Loucy (cell line): ENCODE data around the gene PNMA8B.

Experiments used
- H2AFZ ChIP-seq: fragments of 200-600 bp; sonication (generic); 2 replicates; pipeline ENCODE4 v1.6.0; 2016; ENCODE audit warnings: antibody characterized with exemption, mild to moderate bottlenecking, low read length, moderate library complexity
- H3F3A ChIP-seq: fragments of 200-600 bp; 2 replicates; pipeline ENCODE4 v1.6.0; 2016; ENCODE audit warnings: antibody characterized with exemption, low read depth, mild to moderate bottlenecking
- H3K27me3 ChIP-seq: fragments of 200-600 bp; sonication (generic); 2 replicates; pipeline ENCODE4 v1.6.1; 2014; ENCODE audit warnings: low read length, mild to moderate bottlenecking; ENCODE audit not compliant: insufficient read depth, poor library complexity, severe bottlenecking
- H3K36me3 ChIP-seq: fragments of 200-600 bp; sonication (generic); 2 replicates; pipeline ENCODE4 v1.6.1; 2016; ENCODE audit warnings: low read length; ENCODE audit not compliant: insufficient read depth
- H3K4me1 ChIP-seq: fragments of 200-600 bp; sonication (generic); 2 replicates; pipeline ENCODE4 v1.5.1; 2014; ENCODE audit warnings: low read length, mild to moderate bottlenecking; ENCODE audit not compliant: insufficient read depth, poor library complexity, severe bottlenecking
- H3K4me2 ChIP-seq: fragments of 200-600 bp; sonication (generic); 2 replicates; pipeline ENCODE4 v1.6.0; 2014; ENCODE audit warnings: antibody characterized with exemption, low read length, low read depth, mild to moderate bottlenecking; ENCODE audit not compliant: poor library complexity, severe bottlenecking
- H3K4me3 ChIP-seq: fragments of 200-600 bp; sonication (generic); 2 replicates; pipeline ENCODE4 v1.5.1; 2014; ENCODE audit warnings: low read length, mild to moderate bottlenecking, mixed read lengths; ENCODE audit not compliant: poor library complexity, severe bottlenecking
- H3K79me2 ChIP-seq: fragments of 200-600 bp; sonication (generic); 2 replicates; pipeline ENCODE4 v1.6.1; 2014; ENCODE audit warnings: low read length; ENCODE audit not compliant: insufficient read depth
- H3K9ac ChIP-seq: fragments of 200-600 bp; sonication (generic); 2 replicates; pipeline ENCODE4 v1.6.0; 2014; ENCODE audit warnings: mild to moderate bottlenecking, low read depth, low read length, moderate library complexity; ENCODE audit not compliant: poor library complexity, severe bottlenecking
- H3K9me2 ChIP-seq: fragments of 200-600 bp; sonication (generic); replicated peaks from 2 replicates; pipeline ENCODE4 v1.6.1; 2016; ENCODE audit warnings: low read depth, low read length, mixed read lengths
- H3K9me3 ChIP-seq: fragments of 200-600 bp; sonication (generic); 2 replicates; pipeline ENCODE4 v1.6.1; 2014; ENCODE audit warnings: mild to moderate bottlenecking, antibody characterized with exemption, low read length, low read depth; ENCODE audit not compliant: insufficient read depth
- H4K20me1 ChIP-seq: fragments of 200-600 bp; sonication (generic); 2 replicates; pipeline ENCODE4 v1.6.0; 2014; ENCODE audit warnings: antibody characterized with exemption, low read length, mild to moderate bottlenecking; ENCODE audit not compliant: insufficient read depth, poor library complexity, severe bottlenecking
- CTCF ChIP-seq: fragments of 200-600 bp; sonication (generic); conservative IDR thresholded peaks from 2 replicates; pipeline ENCODE4 v1.5.1; 2014; ENCODE audit warnings: mild to moderate bottlenecking, antibody characterized with exemption, low read length
- EZH2phosphoT487 ChIP-seq: fragments of 200-600 bp; IDR thresholded peaks from 2 replicates; pipeline ENCODE4 v1.6.1; 2018; ENCODE audit warnings: antibody characterized with exemption, mild to moderate bottlenecking, moderate library complexity, borderline replicate concordance

PNMA8B gene

GRCh38 chr19:46470376-46470775 lies 25.3 kb downstream of the PNMA8B start:
- no peak overlapping the region for H3K4me2 ChIP-seq
- H3K4me3 ChIP-seq = no peak overlapping the region

GRCh38 chr19:46469541-46470185 lies 26.0 kb downstream of the PNMA8B start:
- no peak overlapping the region for H2AFZ ChIP-seq
- no peak overlapping the region for H3K4me2 ChIP-seq
- H3K9me2 ChIP-seq = no peaks in the 10 kb centered on the region
- no peaks in the 10 kb centered on the region for H3K79me2 ChIP-seq
- H3K36me3 ChIP-seq = no peaks in the 10 kb centered on the region
- H3K4me1 ChIP-seq = no peaks in the 10 kb centered on the region
- H3K27me3 ChIP-seq = no peaks in the 10 kb centered on the region
- no peak overlapping the region for H3K9ac ChIP-seq
- H4K20me1 ChIP-seq = no peaks in the 10 kb centered on the region
- no peak for TF ChIP-seq EZH2phosphoT487
- TF ChIP-seq CTCF = no peak
- no peaks in the 10 kb centered on the region for H3F3A ChIP-seq
- H3K9me3 ChIP-seq = no peaks in the 10 kb centered on the region
- no peak overlapping the region for H3K4me3 ChIP-seq

More at GRCh38 chr19:46470376-46470775, 25.3 kb downstream of the PNMA8B start:
- H3K9me2 ChIP-seq = no peaks in the 10 kb centered on the region
- no peaks in the 10 kb centered on the region for H3K9me3 ChIP-seq
- H3K79me2 ChIP-seq = no peaks in the 10 kb centered on the region
- no peaks in the 10 kb centered on the region for H3K36me3 ChIP-seq
- H3K4me1 ChIP-seq = no peaks in the 10 kb centered on the region
- H4K20me1 ChIP-seq = no peaks in the 10 kb centered on the region
- H3K27me3 ChIP-seq = no peaks in the 10 kb centered on the region
- TF ChIP-seq EZH2phosphoT487 (no peak), CTCF (no peak)
- H3K9ac ChIP-seq = no peak overlapping the region
- H2AFZ ChIP-seq = no peak overlapping the region
- no peaks in the 10 kb centered on the region for H3F3A ChIP-seq

GRCh38 chr19:46466536-46467196 lies 29.0 kb downstream of the PNMA8B start:
- Histone ChIP-seq H3K4me3 (no peak overlapping the region), H3K9me2 (no peaks in the 10 kb centered on the region), H2AFZ (no peak overlapping the region), H3K9ac (no peak overlapping the region), H3K4me2 (no peak overlapping the region), H3K79me2 (no peaks in the 10 kb centered on the region), H3F3A (no peaks in the 10 kb centered on the region), H3K4me1 (no peaks in the 10 kb centered on the region), H4K20me1 (no peaks in the 10 kb centered on the region), H3K36me3 (no peaks in the 10 kb centered on the region), H3K27me3 (no peaks in the 10 kb centered on the region), H3K9me3 (no peaks in the 10 kb centered on the region)
- TF ChIP-seq CTCF = no peak
- TF ChIP-seq EZH2phosphoT487 = no peak
